Endothelial cell (in vitro differentiated cells): ENCODE data around the gene GATAD2B. TPM values are rescaled to one million over a fixed set of nuclear protein-coding genes. Genes with fewer than 3 reads are reported as not detected.

Source experiments
- DNase-seq: peaks from one replicate; pipeline ENCODE4 v3.0.0; 2021; ENCODE audit warnings: low spot score
- H3K27ac Mint-ChIP-seq: one replicate; pipeline ENCODE4 v1.8.0; 2021; ENCODE audit warnings: mixed read lengths, inconsistent platforms; ENCODE audit not compliant: unreplicated experiment
- H3K27me3 Mint-ChIP-seq: one replicate; pipeline ENCODE4 v1.8.0; 2021; ENCODE audit warnings: mild to moderate bottlenecking, moderate library complexity, mixed read lengths, inconsistent platforms; ENCODE audit not compliant: unreplicated experiment
- H3K36me3 Mint-ChIP-seq: one replicate; pipeline ENCODE4 v1.8.0; 2021; ENCODE audit warnings: mild to moderate bottlenecking, low read depth, mixed read lengths, inconsistent platforms; ENCODE audit not compliant: unreplicated experiment
- H3K4me1 Mint-ChIP-seq: one replicate; pipeline ENCODE4 v1.8.0; 2021; ENCODE audit warnings: mild to moderate bottlenecking, mixed read lengths, inconsistent platforms; ENCODE audit not compliant: unreplicated experiment
- H3K4me3 Mint-ChIP-seq: one replicate; pipeline ENCODE4 v1.8.0; 2021; ENCODE audit warnings: mild to moderate bottlenecking, mixed read lengths, inconsistent platforms; ENCODE audit not compliant: unreplicated experiment
- H3K9me3 Mint-ChIP-seq: one replicate; pipeline ENCODE4 v1.8.0; 2021; ENCODE audit warnings: mixed read lengths, inconsistent platforms; ENCODE audit not compliant: unreplicated experiment
- total RNA-seq: library from RNA; stranded (reverse); fragmentation: NEBNext Ultra II Directional; extraction: Animal tissue kit (Norgen Biotek cat#: 25700); gene quantifications from one replicate; pipeline ENCODE4 v1.2.1, GENCODE V29; 2021; ENCODE audit not compliant: unreplicated experiment
- TF ChIP-seq, protein P1 (sequence below): fragments of 200-600 bp; sonication (generic); IDR thresholded peaks from one replicate; pipeline ENCODE4 v1.5.0; 2021; ENCODE audit warnings: antibody characterized with exemption; ENCODE audit not compliant: unreplicated experiment

Gene GATAD2B
- total RNA-seq, 1 donor from 2014 or later = 45.4 TPM

DNA sequence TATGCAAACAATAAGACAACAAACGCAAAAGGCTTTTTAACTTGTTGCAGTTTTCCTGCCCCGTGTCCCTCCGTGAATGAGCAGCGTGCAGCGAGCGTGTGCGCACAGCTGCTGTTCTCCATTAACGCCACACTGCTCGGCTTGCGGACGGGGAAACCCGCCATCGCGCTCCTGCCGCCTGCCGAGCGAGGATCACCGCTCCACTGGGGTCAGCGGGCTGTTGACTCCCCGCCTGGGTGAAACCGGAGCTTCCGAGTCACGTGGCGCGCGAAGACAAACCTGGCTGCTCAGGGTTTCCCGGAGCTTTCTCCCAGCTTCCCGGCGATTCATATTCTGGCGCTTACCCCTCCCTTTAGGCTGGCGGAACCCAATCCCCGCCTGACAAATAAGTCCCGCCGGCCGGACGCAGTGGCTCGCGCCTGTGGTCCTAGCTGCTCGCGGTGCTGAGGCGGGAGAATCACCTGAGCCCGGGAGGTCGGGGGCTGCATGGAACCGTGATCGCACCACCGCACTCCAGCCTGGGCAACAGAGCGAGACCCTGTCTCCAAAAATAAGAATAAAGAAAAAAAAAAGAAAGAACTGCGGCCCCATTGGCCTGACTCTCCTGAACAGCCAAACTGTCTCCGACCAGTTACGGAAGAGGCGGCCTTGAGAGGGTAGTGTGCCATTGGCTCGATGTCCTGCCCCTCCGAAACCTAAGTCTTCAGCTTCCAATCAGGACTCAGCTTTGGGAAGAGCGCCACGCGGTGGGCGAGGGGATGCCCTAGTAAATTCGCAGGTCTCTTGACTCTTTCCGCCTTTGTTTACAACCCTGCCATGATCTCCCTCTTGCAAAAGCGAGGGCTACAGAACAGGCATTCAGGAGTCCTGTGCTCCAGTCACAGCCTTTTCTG, 44.6 kb upstream of the GATAD2B start, which contains the start of gene CREB3L4:
Gene CREB3L4 (plus strand): TSS at position 796 of the 893 bp plus-strand sequence. CDS start 624 bp downstream, outside the sequence.
- Mint-ChIP-seq H3K27ac (peak within 1 kb of the TSS; percentile 76), H3K4me3 (peak within 1 kb of the TSS; percentile 90), H3K27me3 (peaks cover 12% of the 10 kb centered on the region), H3K4me1 (peaks cover 50% of the 10 kb centered on the region), H3K36me3 (peaks cover 4% of the 10 kb centered on the region), H3K9me3 (no peaks in the 10 kb centered on the region)
- TF ChIP-seq, protein P1, sequence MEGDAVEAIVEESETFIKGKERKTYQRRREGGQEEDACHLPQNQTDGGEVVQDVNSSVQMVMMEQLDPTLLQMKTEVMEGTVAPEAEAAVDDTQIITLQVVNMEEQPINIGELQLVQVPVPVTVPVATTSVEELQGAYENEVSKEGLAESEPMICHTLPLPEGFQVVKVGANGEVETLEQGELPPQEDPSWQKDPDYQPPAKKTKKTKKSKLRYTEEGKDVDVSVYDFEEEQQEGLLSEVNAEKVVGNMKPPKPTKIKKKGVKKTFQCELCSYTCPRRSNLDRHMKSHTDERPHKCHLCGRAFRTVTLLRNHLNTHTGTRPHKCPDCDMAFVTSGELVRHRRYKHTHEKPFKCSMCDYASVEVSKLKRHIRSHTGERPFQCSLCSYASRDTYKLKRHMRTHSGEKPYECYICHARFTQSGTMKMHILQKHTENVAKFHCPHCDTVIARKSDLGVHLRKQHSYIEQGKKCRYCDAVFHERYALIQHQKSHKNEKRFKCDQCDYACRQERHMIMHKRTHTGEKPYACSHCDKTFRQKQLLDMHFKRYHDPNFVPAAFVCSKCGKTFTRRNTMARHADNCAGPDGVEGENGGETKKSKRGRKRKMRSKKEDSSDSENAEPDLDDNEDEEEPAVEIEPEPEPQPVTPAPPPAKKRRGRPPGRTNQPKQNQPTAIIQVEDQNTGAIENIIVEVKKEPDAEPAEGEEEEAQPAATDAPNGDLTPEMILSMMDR = no peak
- DNase-seq = peak; percentile 85

DNA sequence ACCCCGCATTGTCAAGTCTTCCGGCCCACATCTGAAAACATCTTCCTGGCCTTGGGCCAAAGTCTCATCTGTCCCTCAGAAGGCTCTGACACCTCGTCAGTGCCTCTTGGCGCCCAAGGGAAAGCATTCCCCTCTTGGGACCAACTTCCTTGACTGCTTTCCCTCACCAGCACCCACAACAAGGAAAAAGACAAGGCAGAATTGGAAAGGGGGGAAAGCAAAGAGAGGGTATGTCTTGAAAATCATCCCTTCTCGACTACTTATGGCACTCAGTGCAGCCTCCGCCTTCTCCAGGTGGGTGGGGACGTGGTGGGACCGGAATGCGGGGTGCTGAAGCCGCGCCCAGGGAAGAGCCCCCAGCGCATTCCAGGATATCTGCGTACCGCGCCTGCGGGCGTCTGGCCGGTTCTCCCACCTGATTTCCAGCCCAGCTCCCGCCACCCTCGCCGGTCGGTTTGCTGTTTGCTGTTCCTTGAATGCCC, 41.1 kb upstream of the GATAD2B start:
- Mint-ChIP-seq H3K4me3 (peak overlapping the region; percentile 96), H3K27ac (peak overlapping the region; percentile 100), H3K27me3 (peaks cover 17% of the 10 kb centered on the region), H3K4me1 (peaks cover 66% of the 10 kb centered on the region), H3K9me3 (no peaks in the 10 kb centered on the region), H3K36me3 (peaks cover 15% of the 10 kb centered on the region)
- TF ChIP-seq, protein P1 = no peak
- peak; percentile 57 for DNase-seq

DNA sequence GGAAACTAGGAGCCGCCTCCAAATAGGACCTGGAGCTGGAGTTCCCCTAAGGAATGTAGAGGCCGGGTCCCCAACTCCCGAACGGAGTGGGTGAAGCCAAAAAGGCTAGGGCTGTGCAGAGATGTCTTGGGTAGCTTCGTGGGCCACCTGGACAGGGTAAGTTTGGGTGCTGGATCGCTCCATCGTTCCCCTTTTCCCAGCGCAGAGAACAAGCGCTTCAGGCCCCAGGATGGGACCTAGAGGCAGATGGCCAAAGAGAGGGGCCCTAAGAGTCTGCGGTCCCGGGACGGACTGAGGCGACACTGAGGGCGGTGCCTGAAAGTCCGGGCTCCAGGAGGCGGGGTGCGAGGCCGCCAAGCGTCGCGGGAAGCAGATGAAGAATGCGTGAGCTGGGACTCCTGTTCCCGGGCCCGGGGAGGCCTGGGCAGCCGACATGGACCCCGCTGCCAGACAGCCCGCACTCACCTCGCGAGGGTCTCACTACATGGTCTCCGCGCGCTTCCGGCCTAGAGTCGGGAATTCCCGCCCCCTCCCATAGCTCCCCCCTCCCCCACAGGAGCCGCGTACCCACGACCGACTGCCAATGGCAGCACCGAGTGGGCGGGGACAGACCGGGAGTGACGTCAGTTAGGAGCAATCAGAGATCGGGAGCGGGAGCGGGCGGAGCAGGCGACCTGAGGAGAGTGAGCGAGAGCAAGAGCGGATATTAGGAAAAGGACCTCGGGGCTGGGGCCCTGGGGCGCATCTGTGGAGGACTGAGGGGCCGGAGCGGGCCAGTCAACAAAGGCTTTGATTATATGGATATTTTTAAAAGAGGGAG, 40.5 kb upstream of the GATAD2B start, which contains the start of gene SLC39A1:
Gene SLC39A1 (minus strand): TSS at position 508 of the 820 bp plus-strand sequence. CDS start 822 bp downstream, outside the sequence.
- peak; percentile 96 for DNase-seq
- peak within 1 kb of the TSS; percentile 96 for H3K4me3 Mint-ChIP-seq
- H3K27ac Mint-ChIP-seq = peak within 1 kb of the TSS; percentile 100
- no peaks in the 10 kb centered on the region for H3K9me3 Mint-ChIP-seq
- peaks cover 15% of the 10 kb centered on the region for H3K36me3 Mint-ChIP-seq
- H3K27me3 Mint-ChIP-seq = peaks cover 17% of the 10 kb centered on the region
- TF ChIP-seq, protein P1 = no peak
- peaks cover 63% of the 10 kb centered on the region for H3K4me1 Mint-ChIP-seq

DNA sequence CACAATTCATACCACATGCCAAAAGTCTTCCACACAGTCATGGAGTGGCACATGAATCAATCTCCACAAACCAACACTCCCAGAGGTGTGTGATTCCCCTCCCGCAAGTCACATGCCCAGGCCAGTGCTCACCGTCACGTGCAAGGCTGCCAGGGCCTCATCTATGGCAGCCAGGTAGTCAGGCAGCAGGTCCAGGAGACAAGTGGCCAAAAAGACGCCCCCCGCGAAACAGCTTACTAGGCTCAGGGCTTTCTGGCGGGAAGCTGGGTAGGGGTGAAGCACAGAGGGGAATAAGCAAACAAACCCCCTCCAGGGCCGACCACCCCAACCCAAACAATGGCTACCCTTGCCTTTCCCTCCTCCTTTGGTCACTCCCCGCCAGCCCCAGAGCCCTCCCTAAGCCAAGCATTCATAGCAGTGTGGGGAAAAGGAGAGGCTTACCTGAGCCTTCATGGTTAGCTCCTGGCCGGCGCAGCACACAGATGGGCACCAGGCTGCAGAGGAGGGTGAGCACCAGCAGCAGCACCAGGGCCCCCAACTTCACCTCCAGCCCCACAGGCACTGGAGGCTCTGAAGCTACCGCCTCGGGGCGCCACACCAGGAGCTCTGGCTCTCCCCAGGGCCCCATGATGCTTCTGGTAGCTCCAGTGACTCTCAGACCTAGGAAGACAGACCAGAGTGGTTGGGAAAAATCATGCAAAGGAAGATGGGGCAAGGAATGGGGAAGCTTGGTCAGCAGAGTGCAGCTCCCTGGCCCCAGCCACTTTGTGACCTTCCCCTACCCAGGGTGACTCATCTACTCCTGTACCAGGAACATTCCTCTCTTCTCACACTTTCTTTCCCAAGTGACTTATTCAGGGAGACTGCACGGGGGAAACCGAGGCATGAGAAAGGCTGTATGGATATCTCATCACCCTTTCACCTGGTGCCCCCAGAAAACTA, 39.6 kb upstream of the GATAD2B start:
- H3K36me3 Mint-ChIP-seq = peaks cover 15% of the 10 kb centered on the region
- H3K4me1 Mint-ChIP-seq = peaks cover 65% of the 10 kb centered on the region
- H3K4me3 Mint-ChIP-seq = peak overlapping the region; percentile 96
- no peaks in the 10 kb centered on the region for H3K9me3 Mint-ChIP-seq
- peak overlapping the region; percentile 100 for H3K27ac Mint-ChIP-seq
- peaks cover 17% of the 10 kb centered on the region for H3K27me3 Mint-ChIP-seq
- TF ChIP-seq, protein P1 = no peak
- DNase-seq = no peak
